GM12874 (cell line): ENCODE data around the gene PSMA8.

Experiments used
- CTCF ChIP-seq: IDR thresholded peaks from 2 replicates; pipeline ENCODE4 v1.5.1; 2011; ENCODE audit warnings: low read depth, mild to moderate bottlenecking, control low read depth, low read length, moderate library complexity; ENCODE audit not compliant: insufficient read depth

Gene PSMA8

GRCh38 chr18:26227051-26227670 lies 93.5 kb downstream of the PSMA8 start:
- no peak for TF ChIP-seq CTCF

- TF ChIP-seq CTCF: no peak
Observed at GRCh38 chr18:26228562-26229260, 95.0 kb downstream of the PSMA8 start.

GRCh38 chr18:26230497-26230896 lies 96.8 kb downstream of the PSMA8 start:
- TF ChIP-seq CTCF: no peak

- TF ChIP-seq CTCF: no peak
Observed at GRCh38 chr18:26233208-26233607, 99.5 kb downstream of the PSMA8 start.
